Measurements from ENCODE around the gene ART3. TPM values are rescaled to one million over a fixed set of nuclear protein-coding genes. Genes with fewer than 3 reads are reported as not detected.
"Not testable (repeated sequence)": the region's sequence is repeated elsewhere in the genome, so short reads cannot be mapped to it uniquely, and the experiment has no call there.

ART3 gene, protein sequence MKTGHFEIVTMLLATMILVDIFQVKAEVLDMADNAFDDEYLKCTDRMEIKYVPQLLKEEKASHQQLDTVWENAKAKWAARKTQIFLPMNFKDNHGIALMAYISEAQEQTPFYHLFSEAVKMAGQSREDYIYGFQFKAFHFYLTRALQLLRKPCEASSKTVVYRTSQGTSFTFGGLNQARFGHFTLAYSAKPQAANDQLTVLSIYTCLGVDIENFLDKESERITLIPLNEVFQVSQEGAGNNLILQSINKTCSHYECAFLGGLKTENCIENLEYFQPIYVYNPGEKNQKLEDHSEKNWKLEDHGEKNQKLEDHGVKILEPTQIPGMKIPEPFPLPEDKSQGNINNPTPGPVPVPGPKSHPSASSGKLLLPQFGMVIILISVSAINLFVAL
- not detected for total RNA-seq

DNA sequence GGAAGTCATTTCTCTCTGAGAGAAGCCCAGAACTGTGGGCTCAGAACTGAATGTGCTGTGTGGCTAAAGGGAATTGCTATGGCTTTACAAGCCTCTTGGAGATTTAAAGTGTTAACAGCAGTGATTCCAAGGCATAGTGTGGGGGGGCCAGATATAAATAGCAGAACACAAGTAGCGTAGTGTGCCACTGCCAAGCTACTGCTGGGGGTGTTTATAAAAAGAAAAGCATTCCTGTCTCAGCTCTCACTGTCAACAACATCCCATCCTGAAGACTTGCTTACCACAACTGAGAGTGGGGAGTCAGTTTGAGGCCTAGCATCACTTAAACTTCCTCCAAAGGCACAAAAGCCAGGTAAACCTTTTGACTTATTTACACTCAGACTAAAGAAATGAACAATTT is at the start of gene ART3:
Gene ART3 (plus strand): TSS at position 242 of the 400 bp plus-strand sequence. CDS start 1,181 bp downstream, outside the sequence.
- DNase-seq: no peak

DNA sequence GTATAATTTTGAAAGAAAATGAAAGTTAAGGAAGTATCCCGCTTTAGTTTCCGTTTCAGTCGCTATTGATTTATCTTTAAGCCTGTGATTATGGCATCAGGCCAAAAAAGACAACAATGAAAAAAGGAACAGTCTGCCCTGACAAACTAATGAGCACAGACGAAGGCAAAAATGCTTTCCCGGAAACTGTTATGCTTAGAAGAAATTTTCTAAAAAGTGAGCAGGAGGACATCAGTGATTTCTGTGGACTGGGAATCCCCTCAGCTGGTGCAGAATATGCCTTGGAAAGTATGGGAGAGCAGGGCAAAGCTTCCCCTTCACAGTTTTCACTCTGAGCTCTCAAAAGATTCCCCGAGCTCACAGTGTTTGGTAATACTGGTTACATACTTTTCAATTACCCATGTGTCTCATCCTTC is 46.2 kb upstream of the ART3 start:
- DNase-seq: no peak

DNA sequence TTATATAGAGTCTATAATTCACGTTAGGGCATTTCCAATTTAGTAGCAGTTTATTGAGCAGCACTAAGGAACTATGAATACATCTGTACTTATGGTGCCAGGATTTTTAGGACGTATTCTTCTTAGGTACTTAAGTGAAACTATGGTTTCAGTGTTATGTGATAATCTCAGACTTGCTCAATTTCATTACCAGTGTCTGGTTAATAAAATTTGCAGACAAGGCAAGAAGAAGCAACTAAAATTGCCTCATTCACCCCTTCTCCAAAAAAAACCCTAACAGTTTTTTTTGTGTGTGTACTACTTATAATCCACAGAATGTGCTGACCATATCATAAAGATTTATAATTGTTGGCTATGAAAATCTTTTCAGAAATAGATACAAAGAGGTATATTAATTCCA is 45.2 kb upstream of the ART3 start:
- no peak for DNase-seq

DNA sequence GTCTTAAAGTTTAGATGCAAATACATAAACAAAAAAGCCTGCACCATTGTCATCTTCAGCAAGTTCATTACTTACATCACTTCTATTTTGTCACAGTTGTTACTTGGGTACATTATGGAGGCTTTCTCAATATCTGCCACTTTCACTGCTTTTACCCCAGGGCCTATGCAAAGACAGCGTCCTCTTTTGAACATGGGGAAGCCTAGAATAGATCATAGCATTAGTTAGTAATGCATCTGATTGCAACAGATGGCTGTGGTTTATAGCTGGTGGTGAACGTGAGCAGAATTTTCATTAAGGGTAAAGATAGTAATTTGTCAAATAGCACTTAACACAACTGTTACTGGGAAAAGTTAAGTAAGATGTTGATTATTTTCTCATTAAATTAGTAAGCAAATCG is 39.4 kb upstream of the ART3 start:
- DNase-seq: no peak

DNA sequence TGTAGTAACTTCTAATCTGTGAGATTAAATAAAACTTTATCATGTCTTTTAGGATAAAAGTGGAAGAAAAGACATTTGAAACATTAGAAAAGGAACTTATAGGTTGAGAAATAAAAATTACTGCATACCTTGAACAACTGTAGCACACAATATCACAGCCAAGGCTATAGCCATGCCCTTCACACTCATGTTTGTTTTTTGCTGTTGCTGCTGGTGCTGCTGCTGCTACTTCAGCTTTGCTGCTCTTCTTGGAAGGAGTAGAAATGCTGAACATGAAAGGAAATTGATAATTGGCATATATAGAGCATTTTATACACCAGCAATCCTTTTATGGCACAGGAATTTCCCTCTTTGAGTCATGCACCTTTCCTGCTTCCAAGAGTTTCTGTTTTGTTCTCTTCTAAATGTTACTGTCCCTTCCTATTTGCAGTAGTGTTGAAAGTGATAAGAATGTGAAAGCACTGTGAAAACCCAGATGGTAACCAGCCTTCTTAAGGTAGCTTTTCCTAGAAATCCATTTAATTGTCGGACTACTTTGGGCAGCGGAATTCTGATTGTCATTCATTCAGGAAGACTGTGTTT is 38.6 kb upstream of the ART3 start, which contains the start of gene CXCL11:
Gene CXCL11 (minus strand): TSS at position 272 of the 582 bp plus-strand sequence. CDS start 83 bp downstream, at position 189.
- DNase-seq: no peak

DNA sequence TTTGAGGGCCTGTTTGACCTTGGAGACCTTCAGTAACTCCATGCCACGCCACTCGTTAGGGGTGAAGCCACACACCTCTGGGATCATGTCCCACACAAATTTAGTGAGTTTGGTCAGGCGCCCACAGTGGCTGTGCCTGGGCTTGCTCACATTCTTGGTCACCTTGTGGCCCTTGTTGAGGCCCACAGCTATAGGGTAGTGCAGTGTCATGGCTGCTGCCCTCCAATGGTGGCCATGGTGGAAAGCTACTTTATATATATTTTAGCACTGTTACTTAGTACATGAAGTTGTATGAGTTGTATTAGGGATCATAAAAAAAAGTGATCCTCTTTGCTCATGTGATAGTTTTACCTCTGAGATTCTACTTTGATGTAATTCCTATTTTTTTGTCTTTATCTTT is 37.7 kb upstream of the ART3 start:
- no peak for DNase-seq

DNA sequence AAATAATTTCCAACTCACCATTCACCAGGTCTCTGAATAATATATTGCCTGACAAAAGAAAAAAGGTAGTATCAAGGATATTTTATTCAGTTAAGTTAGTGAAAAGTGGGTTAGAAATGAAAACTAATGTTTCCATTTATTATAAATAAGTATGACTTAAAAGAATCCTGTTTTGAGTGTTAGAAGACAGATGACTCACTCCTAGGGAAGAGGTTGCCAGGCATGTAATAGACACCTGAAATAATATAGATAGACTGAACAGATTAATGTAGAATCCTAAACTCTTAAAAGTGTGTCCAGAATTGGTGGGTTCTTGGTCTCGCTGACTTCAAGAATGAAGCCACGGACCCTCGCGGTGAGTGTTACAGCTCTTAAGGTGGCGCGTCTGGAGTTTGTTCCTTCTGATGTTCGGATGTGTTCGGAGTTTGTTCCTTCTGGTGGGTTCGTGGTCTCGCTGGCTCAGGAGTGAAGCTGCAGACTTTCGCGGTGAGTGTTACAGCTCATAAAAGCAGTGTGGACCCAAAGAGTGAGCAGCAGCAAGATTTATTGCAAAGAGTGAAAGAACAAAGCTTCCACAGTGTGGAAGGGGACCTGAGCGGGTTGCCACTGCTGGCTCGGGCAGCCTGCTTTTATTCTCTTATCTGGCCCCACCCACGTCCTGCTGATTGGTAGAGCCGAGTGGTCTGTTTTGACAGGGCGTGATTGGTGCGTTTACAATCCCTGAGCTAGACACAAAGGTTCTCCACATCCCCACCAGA is 32.1 kb upstream of the ART3 start:
- not testable (repeated sequence) for DNase-seq

DNA sequence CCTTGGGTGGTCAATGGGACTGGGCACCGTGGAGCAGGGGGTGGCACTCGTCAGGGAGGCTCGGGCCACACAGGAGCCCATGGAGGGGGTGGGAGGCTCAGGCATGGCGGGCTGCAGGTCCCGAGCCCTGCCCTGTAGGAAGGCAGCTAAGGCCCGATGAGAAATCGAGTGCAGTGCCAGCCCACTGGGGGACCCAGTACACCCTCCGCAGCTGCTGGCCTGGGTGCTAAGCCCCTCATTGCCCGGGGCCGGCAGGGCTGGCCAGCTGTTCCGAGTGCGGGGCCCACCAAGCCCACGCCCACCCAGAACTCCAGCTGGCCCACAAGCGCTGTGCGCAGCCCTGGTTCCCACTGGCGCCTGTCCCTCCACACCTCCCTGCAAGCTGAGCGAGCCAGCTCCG is 31.2 kb upstream of the ART3 start:
- not testable (repeated sequence) for DNase-seq

DNA sequence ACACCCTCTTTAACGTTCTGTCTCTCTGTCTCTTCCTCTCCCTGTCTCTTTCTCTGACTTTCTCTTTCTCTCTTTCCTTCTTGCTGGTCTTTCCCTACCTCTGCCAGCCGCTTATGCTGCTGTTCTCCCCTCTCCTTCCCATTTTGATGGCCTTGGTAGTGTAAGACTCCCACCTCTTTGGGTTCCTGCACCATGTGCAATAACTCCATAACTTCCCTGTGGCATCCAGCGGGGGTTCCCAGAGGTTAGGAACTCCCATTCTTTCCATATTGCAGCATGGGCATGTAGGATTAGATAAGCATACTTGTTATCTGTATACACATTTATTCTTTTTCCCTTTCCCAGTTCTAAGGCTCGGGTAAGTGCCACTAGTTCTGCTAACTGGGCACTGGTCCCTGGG is 29.8 kb upstream of the ART3 start:
- not testable (repeated sequence) for DNase-seq

DNA sequence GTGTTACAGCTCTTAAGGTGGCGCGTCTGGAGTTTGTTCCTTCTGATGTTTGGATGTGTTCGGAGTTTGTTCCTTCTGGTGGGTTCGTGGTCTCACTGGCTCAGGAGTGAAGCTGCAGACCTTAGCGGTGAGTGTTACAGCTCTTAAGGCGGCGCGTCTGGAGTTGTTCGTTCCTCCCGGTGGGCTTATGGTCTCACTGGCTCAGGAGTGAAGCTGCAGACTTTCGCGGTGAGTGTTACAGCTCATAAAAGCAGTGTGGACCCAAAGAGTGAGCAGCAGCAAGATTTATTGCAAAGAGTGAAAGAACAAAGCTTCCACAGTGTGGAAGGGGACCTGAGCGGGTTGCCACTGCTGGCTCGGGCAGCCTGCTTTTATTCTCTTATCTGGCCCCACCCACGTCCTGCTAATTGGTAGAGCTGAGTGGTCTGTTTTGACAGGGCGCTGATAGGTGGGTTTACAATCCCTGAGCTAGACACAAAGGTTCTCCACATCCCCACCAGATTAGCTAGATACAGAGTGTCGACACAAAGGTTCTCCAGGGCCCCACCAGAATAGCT is 24.6 kb upstream of the ART3 start:
- not testable (repeated sequence) for DNase-seq

DNA sequence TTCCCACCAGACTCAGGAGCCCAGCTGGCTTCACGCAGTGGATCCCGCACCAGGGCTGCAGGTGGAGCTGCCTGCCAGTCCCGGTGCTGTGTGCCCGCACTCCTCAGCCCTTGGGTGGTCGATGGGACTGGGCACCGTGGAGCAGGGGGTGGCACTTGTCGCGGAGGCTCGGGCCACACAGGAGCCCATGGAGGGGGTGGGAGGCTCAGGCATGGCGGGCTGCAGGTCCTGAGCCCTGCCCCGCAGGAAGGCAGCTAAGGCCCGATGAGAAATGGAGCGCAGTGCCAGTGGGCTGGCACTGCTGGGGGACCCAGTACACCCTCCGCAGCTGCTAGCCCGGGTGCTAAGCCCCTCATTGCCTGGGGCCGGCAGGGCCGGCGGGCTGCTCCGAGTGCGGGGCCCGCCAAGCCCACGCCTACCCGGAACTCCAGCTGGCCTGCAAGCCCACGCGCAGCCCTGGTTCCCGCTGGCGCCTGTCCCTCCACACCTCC is 23.9 kb upstream of the ART3 start:
- not testable (repeated sequence) for DNase-seq

DNA sequence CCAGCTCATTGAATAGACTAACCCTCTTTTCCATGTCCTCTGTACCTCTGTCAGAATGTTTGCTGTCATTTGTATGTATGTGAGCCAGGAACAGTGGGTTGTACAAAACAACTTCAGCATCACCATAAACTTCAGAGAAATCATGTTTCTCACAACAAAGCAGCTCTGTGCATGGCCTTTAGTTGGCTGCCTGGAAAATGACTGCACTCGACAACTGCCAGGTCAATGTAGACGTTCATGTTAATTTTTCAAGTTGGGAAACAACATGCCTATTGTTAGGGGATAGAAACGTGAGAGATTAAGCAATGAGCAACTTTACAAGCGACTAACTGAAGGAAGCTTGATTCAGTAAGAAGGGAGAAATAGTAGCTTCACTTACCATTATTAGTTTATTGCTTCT is 20.8 kb upstream of the ART3 start:
- no peak for DNase-seq

DNA sequence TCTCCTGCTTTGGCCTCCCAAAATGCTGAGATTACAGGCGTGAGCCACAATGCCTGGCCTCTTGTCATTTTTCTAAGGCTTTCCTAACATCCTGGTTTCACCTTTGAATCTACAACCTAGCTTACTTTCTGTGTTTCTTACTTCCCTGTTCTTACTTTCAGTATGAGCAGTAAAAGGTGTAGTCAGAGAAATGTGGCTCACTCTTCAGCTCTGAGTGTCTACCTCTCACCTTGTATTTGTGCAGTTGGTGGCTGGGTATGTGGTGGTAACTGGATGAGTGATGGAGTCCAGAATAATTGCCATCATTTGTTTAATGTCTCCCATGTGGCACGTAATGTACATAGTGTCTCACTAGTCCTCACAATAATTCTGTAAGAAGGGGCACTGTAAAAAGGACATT is 19.5 kb upstream of the ART3 start:
- DNase-seq: no peak

DNA sequence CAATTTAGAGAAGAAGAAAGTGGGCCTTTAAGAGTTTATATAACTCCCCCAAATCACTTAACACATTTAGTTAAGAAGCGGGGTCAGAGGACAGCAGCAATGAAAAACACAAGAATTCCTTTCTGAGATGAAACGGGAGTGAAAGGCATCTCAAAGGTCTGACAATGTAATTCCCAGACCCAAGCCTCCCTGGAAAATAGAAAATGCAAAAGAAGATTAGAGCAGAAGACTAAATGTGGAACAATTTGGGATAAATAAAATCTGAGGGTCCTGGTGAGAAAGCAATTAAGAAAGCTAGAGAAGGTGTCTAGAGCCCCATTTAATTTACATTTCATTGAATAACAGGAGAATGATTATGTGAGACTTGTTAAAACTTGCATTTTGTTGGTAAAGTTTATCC is 19.1 kb upstream of the ART3 start:
- no peak for DNase-seq

DNA sequence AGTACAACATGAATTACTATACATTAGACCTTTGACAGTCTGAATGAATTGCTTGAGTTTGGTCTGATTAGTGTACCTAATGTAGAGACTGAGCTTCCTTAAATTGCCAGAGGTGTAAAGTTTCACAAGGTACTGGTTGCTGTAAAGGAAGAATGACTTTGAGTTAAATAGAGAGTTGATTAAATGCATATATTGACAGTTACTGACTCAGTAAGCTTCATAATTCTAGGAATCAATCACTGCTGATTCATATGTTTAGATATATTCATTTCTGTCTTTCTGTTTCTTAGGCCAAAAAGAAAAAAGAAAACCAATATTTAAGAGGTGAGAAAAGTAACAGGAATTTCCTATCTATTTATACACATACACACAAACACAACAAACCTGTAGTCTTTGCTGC is 16.2 kb upstream of the ART3 start:
- DNase-seq: no peak

DNA sequence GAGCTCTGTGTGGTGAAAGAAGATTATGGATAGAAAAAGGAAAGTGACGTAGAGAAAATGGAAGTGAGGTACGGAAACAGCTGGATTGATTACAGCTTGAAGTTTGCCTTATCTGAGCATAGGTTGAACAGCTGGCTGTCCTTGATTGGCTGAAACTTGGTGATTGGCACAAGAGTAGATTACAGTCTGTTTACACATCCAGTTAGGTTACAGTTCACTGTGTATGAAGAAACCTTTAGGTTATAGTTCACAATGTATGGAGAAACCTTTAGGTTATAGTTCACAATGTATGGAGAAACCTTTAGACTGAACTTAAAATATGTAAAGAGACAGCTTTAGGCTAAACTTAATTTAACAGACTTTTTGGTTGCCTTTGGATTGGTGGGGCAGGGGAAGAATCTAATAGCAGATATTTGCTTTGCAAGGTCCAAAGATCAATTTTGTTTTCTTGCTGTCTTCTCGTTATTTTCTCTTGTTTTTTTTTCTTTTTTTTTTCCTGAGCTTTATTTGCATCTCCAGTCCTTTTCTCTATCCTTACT is 15.6 kb upstream of the ART3 start:
- no peak for DNase-seq

DNA sequence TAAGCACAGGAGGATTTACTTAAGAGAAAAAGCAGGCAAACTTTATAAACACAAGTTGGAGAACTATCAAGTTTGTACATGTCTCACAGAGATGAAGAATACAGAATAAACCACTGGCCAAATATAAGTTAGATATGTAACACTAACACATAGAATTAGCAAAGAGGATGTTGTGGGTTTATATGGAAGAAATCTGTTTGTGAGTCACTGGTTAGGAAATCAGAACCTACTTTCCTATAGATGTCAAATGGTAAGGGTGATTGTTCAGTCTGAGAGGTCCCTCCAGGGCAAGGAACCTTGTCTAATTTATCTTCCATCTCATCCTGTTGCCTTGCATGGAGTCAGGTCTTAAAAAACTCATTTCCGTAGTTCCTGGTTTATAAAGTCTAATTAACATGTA is 14.8 kb upstream of the ART3 start:
- no peak for DNase-seq

DNA sequence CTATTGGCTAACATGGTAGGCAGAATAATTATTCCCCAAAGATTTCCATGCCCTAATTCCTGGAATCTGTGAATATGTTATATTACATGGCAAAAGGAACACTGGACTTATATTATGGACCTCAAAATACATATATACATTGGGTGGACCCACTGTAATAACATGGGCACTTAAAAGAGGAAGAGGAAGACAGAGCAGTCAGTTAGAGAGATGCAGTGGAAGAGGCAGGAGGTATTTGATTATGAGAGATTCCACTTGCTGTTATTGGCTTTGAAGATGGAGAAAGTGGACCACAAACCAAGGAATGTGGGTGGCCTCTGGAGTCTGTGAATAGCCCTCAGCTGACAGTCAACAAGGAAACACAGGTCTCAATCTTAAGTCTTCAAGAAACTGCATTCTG is 14.0 kb upstream of the ART3 start:
- DNase-seq: no peak

DNA sequence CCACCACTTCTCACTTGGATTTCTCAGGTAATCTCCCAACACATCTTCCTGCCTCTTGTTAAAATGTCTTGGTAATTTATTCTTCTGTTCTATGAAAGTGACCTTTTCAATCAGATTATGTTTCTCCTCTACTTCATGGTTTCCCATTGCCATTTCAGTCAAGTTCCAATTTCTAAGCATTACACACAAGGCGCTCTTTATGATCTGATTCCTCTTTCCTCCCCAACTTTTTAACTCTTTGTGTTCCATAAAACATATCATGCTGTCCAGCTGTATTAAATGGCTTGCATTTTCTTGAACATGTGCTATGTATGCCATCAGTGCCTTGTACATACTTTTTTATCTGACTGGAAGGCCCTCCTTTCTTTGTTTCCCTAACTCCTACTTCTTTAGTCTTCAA is 13.1 kb upstream of the ART3 start:
- DNase-seq: no peak

DNA sequence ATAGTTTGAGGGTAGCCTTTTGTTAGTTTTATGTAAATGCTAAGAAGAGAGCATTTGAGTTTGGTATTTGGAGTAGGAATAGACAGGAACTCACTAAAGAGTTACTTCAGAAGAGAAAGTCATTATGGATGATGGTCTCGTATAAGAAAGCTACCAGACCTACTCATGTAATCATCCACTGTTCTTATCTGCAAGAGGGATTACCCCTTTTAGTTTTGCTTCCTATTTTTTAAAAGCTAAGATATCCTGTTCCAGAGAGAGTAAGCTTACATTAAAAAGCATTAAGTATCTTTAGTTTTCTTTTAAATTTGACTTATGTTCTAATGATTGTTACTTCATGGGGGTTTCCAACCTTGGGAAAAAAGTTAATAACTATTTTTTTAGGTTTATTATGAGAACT is 12.5 kb upstream of the ART3 start:
- DNase-seq: no peak

DNA sequence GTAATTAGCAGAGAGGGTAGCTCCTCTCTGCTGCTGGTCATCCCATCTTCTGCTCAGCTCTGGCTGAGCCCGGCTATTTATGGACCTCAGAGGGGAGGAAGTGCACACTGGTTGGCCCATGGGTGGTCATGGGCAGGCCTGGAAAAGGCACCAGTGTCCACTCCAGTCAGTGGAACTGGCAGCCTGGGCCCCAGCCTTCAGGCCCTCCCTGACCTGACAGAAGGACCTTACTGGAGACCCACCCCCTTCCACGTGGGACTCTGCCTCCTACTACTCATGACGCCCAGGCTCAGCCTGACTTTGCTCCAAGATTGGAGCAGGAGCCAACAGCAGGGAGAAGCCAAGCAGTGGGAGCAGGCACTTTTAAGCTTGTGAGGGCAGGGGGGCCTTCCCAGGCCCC is 8.0 kb upstream of the ART3 start:
- no peak for DNase-seq

DNA sequence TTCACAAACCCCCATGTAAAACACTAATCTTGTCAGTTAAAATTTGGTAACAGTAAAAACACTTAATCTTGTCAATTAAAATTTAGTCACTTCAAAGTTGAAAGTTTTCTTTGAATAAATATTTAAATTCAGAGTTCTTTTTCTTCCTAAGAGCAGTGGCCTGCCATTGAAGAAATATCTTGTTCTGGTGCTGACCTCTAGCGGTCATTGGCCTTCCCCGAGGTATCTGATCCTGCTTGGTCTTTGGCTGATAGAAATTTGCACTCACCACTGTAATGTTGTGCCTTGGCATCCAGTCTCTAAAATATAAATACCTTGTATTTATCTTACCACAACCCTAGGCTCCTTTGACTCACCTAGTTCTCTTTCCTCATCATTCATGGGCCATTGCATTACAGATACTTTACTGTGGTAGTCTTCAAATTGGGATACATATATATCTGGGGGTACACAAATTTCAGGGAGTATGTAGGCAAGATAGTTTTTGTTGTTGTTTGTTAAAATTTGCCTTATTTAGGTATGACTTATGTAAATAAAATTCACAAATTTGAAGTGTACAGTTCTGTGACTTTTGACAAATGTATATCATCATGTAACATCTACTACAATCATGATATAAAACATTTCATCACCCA is 6.7 kb upstream of the ART3 start:
- peak; percentile 58 for DNase-seq
